Progenitor cell of endocrine pancreas (in vitro differentiated cells): Measurements from ENCODE around the gene GPN2. TPM values are rescaled to one million over a fixed set of nuclear protein-coding genes. Genes with fewer than 3 reads are reported as not detected.
A peak's percentile ranks its signal among the peaks of the same experiment; 100 is the strongest.

Experiments used
- DNase-seq: peaks from one replicate; pipeline ENCODE4 v3.0.0; 2021; ENCODE audit warnings: low spot score; ENCODE audit not compliant: unreplicated experiment
- H3K27ac Mint-ChIP-seq: 2 replicates; pipeline ENCODE4 v1.8.0; 2021; ENCODE audit warnings: mild to moderate bottlenecking, moderate library complexity, mixed read lengths
- H3K27me3 Mint-ChIP-seq: 2 replicates; pipeline ENCODE4 v1.8.0; 2021; ENCODE audit warnings: mixed read lengths
- H3K36me3 Mint-ChIP-seq: 2 replicates; pipeline ENCODE4 v1.8.0; 2022; ENCODE audit warnings: mixed read lengths; ENCODE audit not compliant: insufficient read depth
- H3K4me1 Mint-ChIP-seq: 2 replicates; pipeline ENCODE4 v1.8.0; 2021; ENCODE audit warnings: low read depth, mixed read lengths
- H3K4me3 Mint-ChIP-seq: 2 replicates; pipeline ENCODE4 v1.8.0; 2021; ENCODE audit warnings: low read depth, mild to moderate bottlenecking, moderate library complexity, mixed read lengths
- H3K9me3 Mint-ChIP-seq: 2 replicates; pipeline ENCODE4 v1.8.0; 2021; ENCODE audit warnings: low read depth, mixed read lengths
- long read RNA-seq: library from polyadenylated mRNA; unstranded; transcript quantifications from one replicate; pipeline ENCODE4 v2.0.0, GENCODE V29; 2020
- total RNA-seq: library from RNA; stranded (reverse); gene quantifications from 2 replicates; pipeline ENCODE4 v1.2.1, GENCODE V29; 2021
- TF ChIP-seq, protein P1 (sequence below): fragments of 200-600 bp; sonication (generic); IDR thresholded peaks from one replicate; pipeline ENCODE4 v1.5.0; 2021; ENCODE audit warnings: antibody characterized with exemption, mild to moderate bottlenecking; ENCODE audit not compliant: unreplicated experiment

GPN2 gene
- total RNA-seq: 36.5 and 37.4 TPM in 2 replicates
- long read RNA-seq, full-length matches to known transcripts: 14 of 22 reads
- long read RNA-seq, partial matches to known transcripts: 0 of 22 reads
- long read RNA-seq, other reads (novel, unspliced or antisense): 8 of 22 reads

DNA sequence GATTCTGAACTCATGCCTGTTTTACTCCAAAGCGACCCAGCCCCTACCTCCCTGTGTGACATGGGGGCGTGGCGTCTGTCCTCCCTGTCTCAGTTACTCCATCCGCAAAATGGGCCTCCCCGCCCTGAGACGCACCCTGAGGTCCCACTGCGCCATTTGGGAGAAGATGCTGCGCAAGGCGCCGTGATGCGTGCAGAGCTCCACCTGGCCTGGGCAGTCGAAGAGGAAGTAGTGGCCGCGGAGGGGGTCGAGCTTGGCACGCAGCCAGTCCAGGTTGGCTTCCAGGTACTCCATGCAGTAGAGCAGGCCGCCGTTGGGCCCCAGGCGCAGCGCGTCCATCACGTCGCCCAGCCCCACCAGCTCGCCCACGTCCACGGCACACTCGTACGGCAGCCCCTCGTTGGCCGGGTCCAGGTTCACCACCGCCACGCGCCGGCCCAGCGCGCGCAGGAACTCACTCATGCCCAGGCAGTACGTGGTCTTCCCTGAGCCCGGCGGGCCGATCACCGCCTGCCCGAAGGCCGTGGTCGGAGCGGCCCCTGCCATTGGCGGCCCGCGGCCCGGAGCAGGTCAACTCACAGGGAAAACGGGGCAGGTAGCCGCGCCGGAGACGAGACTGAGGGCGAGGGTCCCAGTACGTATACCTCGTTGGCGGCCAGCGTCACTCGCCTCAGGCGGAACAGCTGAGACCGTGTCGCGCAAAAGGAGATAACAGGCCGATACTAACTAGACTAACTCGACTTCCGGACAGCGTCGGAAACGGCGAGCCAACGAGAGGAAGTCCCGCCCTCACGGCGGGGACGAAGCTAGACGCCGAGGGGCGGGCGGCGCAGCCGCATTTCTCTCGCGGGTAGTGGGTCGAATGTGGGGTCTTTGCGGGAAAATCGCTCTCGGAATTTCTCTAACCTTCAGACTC lies at the start of gene GPN2:
GPN2 (minus strand) TSS at position 733 of the 916 bp plus-strand sequence; CDS start at position 546, 187 bp downstream.
- Mint-ChIP-seq H3K4me1 (peaks cover 15% of the 10 kb centered on the region), H3K36me3 (peaks cover 27% of the 10 kb centered on the region), H3K4me3 (peak within 1 kb of the TSS; percentile 92), H3K27me3 (no peaks in the 10 kb centered on the region), H3K9me3 (no peaks in the 10 kb centered on the region), H3K27ac (peak within 1 kb of the TSS; percentile 96)
- TF ChIP-seq, protein P1, sequence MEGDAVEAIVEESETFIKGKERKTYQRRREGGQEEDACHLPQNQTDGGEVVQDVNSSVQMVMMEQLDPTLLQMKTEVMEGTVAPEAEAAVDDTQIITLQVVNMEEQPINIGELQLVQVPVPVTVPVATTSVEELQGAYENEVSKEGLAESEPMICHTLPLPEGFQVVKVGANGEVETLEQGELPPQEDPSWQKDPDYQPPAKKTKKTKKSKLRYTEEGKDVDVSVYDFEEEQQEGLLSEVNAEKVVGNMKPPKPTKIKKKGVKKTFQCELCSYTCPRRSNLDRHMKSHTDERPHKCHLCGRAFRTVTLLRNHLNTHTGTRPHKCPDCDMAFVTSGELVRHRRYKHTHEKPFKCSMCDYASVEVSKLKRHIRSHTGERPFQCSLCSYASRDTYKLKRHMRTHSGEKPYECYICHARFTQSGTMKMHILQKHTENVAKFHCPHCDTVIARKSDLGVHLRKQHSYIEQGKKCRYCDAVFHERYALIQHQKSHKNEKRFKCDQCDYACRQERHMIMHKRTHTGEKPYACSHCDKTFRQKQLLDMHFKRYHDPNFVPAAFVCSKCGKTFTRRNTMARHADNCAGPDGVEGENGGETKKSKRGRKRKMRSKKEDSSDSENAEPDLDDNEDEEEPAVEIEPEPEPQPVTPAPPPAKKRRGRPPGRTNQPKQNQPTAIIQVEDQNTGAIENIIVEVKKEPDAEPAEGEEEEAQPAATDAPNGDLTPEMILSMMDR: no peak
- DNase-seq: peak; percentile 47

DNA sequence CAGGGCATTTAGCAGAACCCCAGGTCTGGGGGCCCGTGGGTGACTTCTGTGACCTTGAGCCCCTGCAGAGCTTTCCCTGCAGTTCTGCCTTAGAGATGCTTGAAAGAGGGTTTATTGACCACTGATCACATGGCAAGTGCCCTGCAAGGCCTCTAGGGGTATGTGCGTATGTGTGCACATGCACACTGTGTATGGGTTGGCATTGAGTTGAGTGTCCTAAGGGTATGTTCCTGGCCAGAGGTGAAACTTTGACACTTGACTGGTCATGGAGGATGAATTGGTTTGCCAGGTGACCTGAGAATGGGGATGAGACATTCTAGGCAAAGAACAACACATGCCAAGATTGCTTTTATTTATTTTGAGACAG lies 48.6 kb upstream of the GPN2 start:
- no peaks in the 10 kb centered on the region for H3K27me3 Mint-ChIP-seq
- H3K27ac Mint-ChIP-seq: no peak overlapping the region
- no peak for DNase-seq
- peaks cover 20% of the 10 kb centered on the region for H3K36me3 Mint-ChIP-seq
- no peaks in the 10 kb centered on the region for H3K4me1 Mint-ChIP-seq
- H3K4me3 Mint-ChIP-seq: no peak overlapping the region
- TF ChIP-seq, protein P1: no peak
- H3K9me3 Mint-ChIP-seq: no peaks in the 10 kb centered on the region

DNA sequence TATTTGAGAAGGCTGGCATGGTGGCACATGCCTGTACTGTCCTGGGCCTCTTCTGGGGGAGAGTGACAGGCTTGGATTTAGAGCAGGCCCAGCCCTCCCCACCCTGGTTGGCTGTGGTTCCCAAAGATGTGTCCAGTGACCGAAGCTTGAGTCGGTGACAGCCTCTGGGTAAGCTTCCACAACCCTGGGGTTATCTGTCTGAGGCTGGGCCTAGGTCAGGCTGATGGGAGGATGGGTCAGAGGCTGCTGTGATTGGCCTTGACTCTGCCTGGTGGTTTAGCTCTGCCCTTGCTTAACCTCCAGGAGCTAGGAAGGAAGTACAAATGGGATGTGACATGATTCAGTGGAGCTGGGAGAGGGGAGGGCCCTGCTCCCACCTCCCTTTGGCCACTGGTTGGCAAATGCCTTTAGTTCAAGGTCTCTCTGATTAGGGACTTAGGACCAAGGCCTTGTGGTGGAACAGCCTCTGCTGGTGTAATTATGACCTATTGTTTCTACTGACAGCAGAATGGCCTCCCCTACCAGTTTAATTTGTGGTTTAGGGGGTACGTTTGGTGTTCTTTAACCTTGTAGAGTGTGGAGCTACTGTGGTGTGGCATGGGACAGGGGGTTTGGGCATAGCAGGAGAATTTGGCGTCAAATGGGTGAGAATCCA lies 48.0 kb upstream of the GPN2 start:
- H3K27me3 Mint-ChIP-seq: no peaks in the 10 kb centered on the region
- H3K36me3 Mint-ChIP-seq: peaks cover 19% of the 10 kb centered on the region
- TF ChIP-seq, protein P1: no peak
- no peak overlapping the region for H3K4me3 Mint-ChIP-seq
- H3K27ac Mint-ChIP-seq: peak overlapping the region; percentile 62
- no peaks in the 10 kb centered on the region for H3K4me1 Mint-ChIP-seq
- H3K9me3 Mint-ChIP-seq: no peaks in the 10 kb centered on the region
- no peak for DNase-seq

DNA sequence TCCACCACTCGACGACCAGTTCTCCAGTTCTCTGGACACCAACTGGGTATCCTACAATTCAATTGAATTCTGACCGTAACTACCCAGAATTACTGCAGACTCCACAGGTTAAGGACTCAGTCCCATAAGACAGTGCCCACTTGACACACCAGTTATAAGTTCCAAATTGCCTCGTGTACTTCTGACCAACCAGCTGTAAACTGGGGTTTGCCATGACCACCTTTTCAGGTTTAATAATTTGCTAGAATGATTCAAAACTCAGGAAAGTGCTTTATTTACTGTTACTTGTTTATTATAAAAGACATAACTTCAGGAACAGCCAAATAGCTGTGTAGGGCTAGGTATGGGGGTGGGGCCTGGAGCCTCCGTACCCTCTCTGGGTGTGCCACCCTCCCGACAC lies 46.7 kb upstream of the GPN2 start:
- H3K4me1 Mint-ChIP-seq: no peaks in the 10 kb centered on the region
- H3K27ac Mint-ChIP-seq: no peak overlapping the region
- H3K27me3 Mint-ChIP-seq: no peaks in the 10 kb centered on the region
- no peak for DNase-seq
- no peaks in the 10 kb centered on the region for H3K9me3 Mint-ChIP-seq
- peaks cover 17% of the 10 kb centered on the region for H3K36me3 Mint-ChIP-seq
- no peak overlapping the region for H3K4me3 Mint-ChIP-seq
- TF ChIP-seq, protein P1: no peak

DNA sequence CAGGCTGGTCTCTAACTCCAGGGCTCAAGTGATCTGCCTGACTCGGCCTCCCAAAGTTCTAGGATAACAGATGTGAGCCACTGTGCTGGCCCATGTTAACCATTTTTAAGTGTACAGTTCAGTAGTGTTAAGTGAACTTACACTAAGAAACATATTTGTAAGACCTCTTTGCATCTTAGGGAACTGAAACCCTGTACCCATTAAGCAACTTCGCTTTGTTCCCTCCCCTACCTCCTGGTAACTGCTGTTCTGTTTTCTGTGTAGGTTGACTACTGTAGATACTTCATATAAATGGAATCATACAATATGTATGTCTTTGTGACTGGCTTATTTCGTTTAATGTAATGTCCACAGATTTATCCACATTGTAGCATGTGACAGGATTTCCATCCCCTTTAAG lies 42.4 kb upstream of the GPN2 start:
- H3K27me3 Mint-ChIP-seq: no peaks in the 10 kb centered on the region
- H3K4me1 Mint-ChIP-seq: no peaks in the 10 kb centered on the region
- H3K9me3 Mint-ChIP-seq: no peaks in the 10 kb centered on the region
- TF ChIP-seq, protein P1: no peak
- DNase-seq: no peak
- H3K27ac Mint-ChIP-seq: no peak overlapping the region
- H3K36me3 Mint-ChIP-seq: peaks cover 24% of the 10 kb centered on the region
- no peak overlapping the region for H3K4me3 Mint-ChIP-seq
